HepG2 (cell line): ENCODE results near the gene IST1. TPM values are rescaled to one million over a fixed set of nuclear protein-coding genes. Genes with fewer than 3 reads are reported as not detected.

ENCODE experiments used
- HDAC2 ChIP-seq: sonication (generic); formaldehyde crosslinking; IDR thresholded peaks from 2 replicates; pipeline ENCODE4 v1.4.0; 2020; ENCODE audit warnings: missing genetic modification reagents
- JUNB ChIP-seq: sonication (generic); formaldehyde crosslinking; IDR thresholded peaks from 2 replicates; pipeline ENCODE4 v1.8.0; 2022; ENCODE audit warnings: missing genetic modification reagents, mild to moderate bottlenecking, borderline replicate concordance
- MTF2 ChIP-seq: sonication (generic); formaldehyde crosslinking; IDR thresholded peaks from 2 replicates; pipeline ENCODE4 v1.5.0; 2020; ENCODE audit warnings: missing genetic modification reagents, borderline replicate concordance
- NR1H2 ChIP-seq: sonication (generic); formaldehyde crosslinking; IDR thresholded peaks from 2 replicates; pipeline ENCODE4 v1.8.1; 2022; ENCODE audit warnings: low read depth, missing genetic modification reagents, borderline replicate concordance
- SCMH1 ChIP-seq: sonication (generic); formaldehyde crosslinking; IDR thresholded peaks from 2 replicates; pipeline ENCODE4 v1.9.0; 2021; ENCODE audit warnings: missing genetic modification reagents, mild to moderate bottlenecking, borderline replicate concordance
- TSC22D2 ChIP-seq: sonication (generic); formaldehyde crosslinking; IDR thresholded peaks from 2 replicates; pipeline ENCODE4 v1.5.1; 2020; ENCODE audit warnings: missing genetic modification reagents, mild to moderate bottlenecking, borderline replicate concordance
- U2AF2 ChIP-seq: fragments of 200-400 bp; formaldehyde crosslinking; IDR thresholded peaks from 2 replicates; pipeline ENCODE4 v1.6.1; 2017; ENCODE audit warnings: low read depth, mild to moderate bottlenecking, low read length
- YEATS2 ChIP-seq: sonication (generic); formaldehyde crosslinking; IDR thresholded peaks from 2 replicates; pipeline ENCODE4 v1.4.0; 2020; ENCODE audit warnings: missing genetic modification reagents, borderline replicate concordance
- ZNF431 ChIP-seq: sonication (generic); formaldehyde crosslinking; IDR thresholded peaks from 2 replicates; pipeline ENCODE4 v1.9.0; 2022; ENCODE audit warnings: missing genetic modification reagents, low read depth, mild to moderate bottlenecking, borderline replicate concordance
- ZNF562 ChIP-seq: sonication (generic); formaldehyde crosslinking; IDR thresholded peaks from 2 replicates; pipeline ENCODE4 v1.8.0; 2022; ENCODE audit warnings: missing genetic modification reagents, borderline replicate concordance
- ZNF644 ChIP-seq: IDR thresholded peaks from 2 replicates; pipeline ENCODE4 v1.6.1; 2016; ENCODE audit warnings: low read depth
- ZNF780A ChIP-seq: sonication (generic); formaldehyde crosslinking; IDR thresholded peaks from 2 replicates; pipeline ENCODE4 v1.8.0; 2022; ENCODE audit warnings: mild to moderate bottlenecking, missing genetic modification reagents, moderate library complexity
- polyA plus RNA-seq, 8 experiments: library from polyadenylated mRNA; depleted of rRNA in 3 of 8; stranded (reverse) in 7 of 8; unstranded in 1 of 8; fragments of >200 nt; fragmentation: Illumina TruSeq in 4 of 8; extraction: Trizol in 4 of 8; gene quantifications; 2 replicates each; pipeline versions ENCODE4 v1.2.1 to v1.2.3, GENCODE V29; 2011 to 2016; ENCODE audit warnings: low read depth in 4 of 8, missing spikeins in 1 of 8, mixed read lengths in 1 of 8; ENCODE audit not compliant: insufficient read depth in 1 of 8
- total RNA-seq, 5 experiments: library from RNA; depleted of rRNA; stranded (reverse); fragments of >200 nt; fragmentation: Illumina TruSeq; extraction: Trizol; gene quantifications; 2 replicates each; pipeline ENCODE4 v1.2.3, GENCODE V29; 2016; ENCODE audit warnings: low read depth in 1 of 5
- TF ChIP-seq, protein P1 (sequence below): sonication (generic); formaldehyde crosslinking; IDR thresholded peaks from 2 replicates; pipeline ENCODE4 v1.4.0; 2020; ENCODE audit warnings: low read depth, mild to moderate bottlenecking, missing genetic modification reagents
- TF ChIP-seq, protein P2 (sequence below): sonication (generic); formaldehyde crosslinking; conservative IDR thresholded peaks from 2 replicates; pipeline ENCODE4 v1.4.0; 2020; ENCODE audit warnings: missing genetic modification reagents
- TF ChIP-seq, protein P3 (sequence below): IDR thresholded peaks from 2 replicates; pipeline ENCODE4 v1.6.1; 2018; ENCODE audit warnings: missing genetic modification reagents
- TF ChIP-seq, protein P4 (sequence below): sonication (generic); formaldehyde crosslinking; IDR thresholded peaks from 2 replicates; pipeline ENCODE4 v1.4.0; 2020; ENCODE audit warnings: missing genetic modification reagents, borderline replicate concordance
- TF ChIP-seq, protein P5 (sequence below): IDR thresholded peaks from 2 replicates; pipeline ENCODE4 v1.6.1; 2016; ENCODE audit warnings: mild to moderate bottlenecking

The IST1 gene
- total and polyA plus RNA-seq, 2 of the 13 experiments (the other 11 are each of a cell fraction or from before 2014, with no cell fraction given), result 346 to 415 TPM

DNA sequence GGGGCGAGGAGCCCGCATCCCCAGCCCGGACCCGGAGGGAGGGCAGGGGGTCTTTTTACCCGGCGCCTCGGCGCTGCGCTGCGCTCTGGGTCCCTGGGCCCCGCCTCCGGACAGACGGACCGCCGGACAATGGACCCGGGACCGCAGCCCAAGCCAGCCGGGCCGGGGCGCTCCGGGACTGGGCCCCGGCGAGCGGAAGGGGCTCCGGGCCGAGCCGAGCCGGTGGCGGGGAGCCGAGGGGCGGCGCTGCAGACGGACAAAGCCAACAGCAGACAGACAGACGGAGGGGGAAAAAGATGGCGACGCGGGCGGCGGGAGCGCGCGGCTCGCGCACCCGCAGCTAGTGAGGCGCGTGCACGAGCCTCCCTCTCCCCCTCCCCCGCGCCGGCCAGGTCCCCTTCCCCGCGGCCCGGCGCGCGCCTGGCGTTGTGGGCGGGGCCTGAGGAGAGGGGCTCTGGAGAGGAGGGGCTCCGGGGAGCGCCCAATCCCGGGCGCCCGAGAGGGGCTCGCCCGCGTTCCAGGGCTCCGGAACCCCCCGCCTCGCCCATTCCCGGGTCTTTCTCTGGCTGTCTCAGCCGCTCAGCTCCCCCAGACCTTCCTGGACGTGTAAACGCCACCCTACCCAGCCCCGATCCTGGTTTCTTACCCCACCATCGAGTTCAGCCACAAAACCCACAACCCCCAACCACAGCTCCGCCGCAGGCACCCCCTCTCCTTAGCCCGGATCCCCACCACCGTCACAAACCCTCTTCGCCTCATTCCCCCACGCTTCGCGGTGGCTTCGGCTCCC lies 11.3 kb upstream of the IST1 start, which contains the start of gene ZNF821 (continued):
- TF ChIP-seq, protein P1, sequence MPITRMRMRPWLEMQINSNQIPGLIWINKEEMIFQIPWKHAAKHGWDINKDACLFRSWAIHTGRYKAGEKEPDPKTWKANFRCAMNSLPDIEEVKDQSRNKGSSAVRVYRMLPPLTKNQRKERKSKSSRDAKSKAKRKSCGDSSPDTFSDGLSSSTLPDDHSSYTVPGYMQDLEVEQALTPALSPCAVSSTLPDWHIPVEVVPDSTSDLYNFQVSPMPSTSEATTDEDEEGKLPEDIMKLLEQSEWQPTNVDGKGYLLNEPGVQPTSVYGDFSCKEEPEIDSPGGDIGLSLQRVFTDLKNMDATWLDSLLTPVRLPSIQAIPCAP (CRISPR knock-in tag), result no peak
- TF ChIP-seq SCMH1 (CRISPR knock-in tag) (no peak), YEATS2 (no peak), ZNF644 (CRISPR knock-in tag) (no peak), ZNF562 (no peak), HDAC2 (CRISPR knock-in tag) (no peak), TSC22D2 (no peak), ZNF431 (CRISPR knock-in tag) (no peak), MTF2 (peak; percentile 66; the same call in 1 of the 2 replicates), U2AF2 (no peak), NR1H2 (CRISPR knock-in tag) (no peak), ZNF780A (CRISPR knock-in tag) (no peak), JUNB (CRISPR knock-in tag) (no peak)
- TF ChIP-seq, protein P2, sequence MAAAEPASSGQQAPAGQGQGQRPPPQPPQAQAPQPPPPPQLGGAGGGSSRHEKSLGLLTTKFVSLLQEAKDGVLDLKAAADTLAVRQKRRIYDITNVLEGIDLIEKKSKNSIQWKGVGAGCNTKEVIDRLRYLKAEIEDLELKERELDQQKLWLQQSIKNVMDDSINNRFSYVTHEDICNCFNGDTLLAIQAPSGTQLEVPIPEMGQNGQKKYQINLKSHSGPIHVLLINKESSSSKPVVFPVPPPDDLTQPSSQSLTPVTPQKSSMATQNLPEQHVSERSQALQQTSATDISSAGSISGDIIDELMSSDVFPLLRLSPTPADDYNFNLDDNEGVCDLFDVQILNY (CRISPR knock-in tag), result no peak; the same call in 1 of the 2 replicates
- TF ChIP-seq, protein P3, sequence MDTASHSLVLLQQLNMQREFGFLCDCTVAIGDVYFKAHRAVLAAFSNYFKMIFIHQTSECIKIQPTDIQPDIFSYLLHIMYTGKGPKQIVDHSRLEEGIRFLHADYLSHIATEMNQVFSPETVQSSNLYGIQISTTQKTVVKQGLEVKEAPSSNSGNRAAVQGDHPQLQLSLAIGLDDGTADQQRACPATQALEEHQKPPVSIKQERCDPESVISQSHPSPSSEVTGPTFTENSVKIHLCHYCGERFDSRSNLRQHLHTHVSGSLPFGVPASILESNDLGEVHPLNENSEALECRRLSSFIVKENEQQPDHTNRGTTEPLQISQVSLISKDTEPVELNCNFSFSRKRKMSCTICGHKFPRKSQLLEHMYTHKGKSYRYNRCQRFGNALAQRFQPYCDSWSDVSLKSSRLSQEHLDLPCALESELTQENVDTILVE (CRISPR knock-in tag), result no peak; the same call in 1 of the 2 replicates
- TF ChIP-seq, protein P4, sequence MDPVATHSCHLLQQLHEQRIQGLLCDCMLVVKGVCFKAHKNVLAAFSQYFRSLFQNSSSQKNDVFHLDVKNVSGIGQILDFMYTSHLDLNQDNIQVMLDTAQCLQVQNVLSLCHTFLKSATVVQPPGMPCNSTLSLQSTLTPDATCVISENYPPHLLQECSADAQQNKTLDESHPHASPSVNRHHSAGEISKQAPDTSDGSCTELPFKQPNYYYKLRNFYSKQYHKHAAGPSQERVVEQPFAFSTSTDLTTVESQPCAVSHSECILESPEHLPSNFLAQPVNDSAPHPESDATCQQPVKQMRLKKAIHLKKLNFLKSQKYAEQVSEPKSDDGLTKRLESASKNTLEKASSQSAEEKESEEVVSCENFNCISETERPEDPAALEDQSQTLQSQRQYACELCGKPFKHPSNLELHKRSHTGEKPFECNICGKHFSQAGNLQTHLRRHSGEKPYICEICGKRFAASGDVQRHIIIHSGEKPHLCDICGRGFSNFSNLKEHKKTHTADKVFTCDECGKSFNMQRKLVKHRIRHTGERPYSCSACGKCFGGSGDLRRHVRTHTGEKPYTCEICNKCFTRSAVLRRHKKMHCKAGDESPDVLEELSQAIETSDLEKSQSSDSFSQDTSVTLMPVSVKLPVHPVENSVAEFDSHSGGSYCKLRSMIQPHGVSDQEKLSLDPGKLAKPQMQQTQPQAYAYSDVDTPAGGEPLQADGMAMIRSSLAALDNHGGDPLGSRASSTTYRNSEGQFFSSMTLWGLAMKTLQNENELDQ (CRISPR knock-in tag), result no peak
- TF ChIP-seq, protein P5, sequence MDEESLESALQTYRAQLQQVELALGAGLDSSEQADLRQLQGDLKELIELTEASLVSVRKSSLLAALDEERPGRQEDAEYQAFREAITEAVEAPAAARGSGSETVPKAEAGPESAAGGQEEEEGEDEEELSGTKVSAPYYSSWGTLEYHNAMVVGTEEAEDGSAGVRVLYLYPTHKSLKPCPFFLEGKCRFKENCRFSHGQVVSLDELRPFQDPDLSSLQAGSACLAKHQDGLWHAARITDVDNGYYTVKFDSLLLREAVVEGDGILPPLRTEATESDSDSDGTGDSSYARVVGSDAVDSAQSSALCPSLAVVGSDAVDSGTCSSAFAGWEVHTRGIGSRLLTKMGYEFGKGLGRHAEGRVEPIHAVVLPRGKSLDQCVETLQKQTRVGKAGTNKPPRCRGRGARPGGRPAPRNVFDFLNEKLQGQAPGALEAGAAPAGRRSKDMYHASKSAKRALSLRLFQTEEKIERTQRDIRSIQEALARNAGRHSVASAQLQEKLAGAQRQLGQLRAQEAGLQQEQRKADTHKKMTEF, result peak; percentile 26
